Activated CD8-positive, alpha-beta memory T cell treated with anti-CD3 and anti-CD28 coated beads for 4 hours (primary cell): ENCODE results near the gene MST1.

Source experiments
- DNase-seq, 2 donors: peaks; one replicate each; pipeline ENCODE4 v3.0.0-alpha.2; 2020; ENCODE audit warnings: low read depth in 2 of 2

Gene MST1

GRCh38 chr3:49674497-49674983, 14.7 kb downstream of the MST1 start:
- no peak for DNase-seq

DNA sequence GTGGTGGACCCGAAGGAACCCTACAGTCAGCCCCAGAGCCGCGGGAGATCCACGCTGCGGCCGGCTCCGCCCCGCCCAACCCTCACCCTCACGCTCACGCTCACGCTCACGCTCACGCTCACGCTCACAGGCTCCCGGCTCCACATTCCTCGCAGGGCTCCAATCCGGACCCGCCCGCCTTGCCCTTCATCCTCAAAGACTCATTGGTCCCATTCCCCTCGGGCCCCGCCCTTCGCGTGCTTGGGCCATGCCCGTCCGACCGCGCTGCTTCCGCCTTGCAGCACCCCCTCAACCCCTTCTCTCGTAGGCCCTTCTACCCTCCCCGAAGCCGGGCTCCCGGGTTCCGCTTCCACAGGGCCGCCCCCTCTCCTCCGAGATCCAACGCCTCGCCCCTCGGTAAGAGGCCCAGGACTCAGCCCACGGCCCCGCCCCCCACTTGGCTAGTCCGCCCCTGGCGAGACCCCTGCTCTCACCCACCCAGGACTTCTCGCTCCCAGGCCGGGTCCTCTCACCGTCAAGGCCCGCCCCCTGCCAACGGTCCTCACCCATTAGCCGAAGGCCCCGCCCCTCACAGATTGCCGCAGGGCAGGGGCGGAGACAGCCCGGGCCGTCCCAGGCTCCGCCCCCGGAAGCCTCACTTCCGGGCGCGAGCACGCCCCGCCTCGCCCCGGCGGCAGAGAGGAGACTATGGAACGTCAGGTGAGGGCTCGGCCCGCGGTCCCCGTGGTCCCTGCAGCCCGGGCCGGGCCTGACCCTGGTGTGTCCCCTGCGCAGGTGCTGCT, 15.4 kb downstream of the MST1 start, which contains the start of gene APEH:
TSS of gene APEH (plus strand) at position 637 of the 782 bp plus-strand sequence. CDS start at position 688, 51 bp downstream.
- peak; percentile 94 to 96 for DNase-seq

GRCh38 chr3:49673121-49673714, 16.1 kb downstream of the MST1 start:
- no peak for DNase-seq

DNA sequence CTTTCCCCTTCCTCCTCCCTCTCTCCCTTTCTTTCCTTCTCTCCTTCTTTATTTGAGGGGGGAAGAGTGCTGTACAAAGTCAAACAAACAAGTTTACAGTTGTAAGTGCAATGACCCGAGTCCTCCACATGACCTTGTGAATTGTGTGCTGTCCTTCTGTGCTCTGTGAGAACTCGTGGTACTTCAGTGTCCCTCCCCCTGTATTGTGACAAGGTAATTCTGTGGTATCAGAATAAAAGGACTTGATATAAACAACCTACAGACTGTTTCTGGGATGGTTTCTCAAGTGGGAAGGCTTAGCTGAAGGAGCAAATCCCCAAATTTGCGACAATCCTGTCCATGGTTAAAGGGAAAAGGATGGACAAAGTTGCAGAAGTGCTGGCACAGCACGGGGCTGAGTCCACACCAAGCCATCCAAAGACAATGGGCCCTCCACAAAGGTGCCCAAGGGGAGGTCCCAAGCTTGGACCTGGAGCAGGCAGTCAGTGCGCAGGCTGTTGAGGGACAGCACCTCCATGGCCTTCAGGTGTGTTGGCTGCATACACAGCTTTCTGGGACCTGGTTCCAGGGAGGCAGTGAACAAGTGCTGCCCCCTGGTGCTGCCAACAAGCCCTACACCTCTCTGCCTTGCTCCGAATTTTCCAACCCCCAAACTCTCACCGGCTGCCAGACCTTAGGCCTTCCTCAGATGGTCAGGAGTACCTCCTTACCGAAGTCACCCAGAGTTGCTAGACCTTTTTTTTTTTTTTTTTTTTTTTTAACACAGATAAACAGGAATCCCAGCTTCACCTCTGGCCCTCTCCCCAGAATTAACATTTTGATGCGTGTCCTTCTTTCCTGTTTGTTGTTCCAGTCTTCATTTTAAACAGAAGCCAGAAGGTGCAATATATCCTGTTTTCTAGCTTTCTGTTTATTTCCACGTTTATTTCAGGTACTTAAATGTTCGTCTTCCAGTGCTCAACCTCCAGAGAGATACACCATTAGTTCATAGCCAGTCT, 17.7 kb downstream of the MST1 start:
- DNase-seq, result peak; percentile 37 to 47

DNA sequence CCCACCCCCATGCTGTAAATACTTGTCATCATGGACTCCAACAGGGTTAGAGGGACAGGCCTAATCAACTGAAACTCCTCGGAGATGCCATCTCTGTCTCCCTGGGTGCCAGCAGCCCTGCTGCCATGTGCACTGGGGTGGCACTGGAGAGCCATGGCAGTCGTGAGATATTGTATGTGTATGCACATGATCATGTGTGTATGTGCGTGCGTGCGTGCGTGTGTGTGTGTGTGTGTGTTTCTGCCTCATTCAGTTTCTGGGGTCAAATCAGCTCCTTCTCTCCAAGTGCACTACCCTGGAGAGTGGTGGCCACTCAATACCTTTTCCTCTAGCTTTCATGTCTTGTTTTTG, 18.4 kb downstream of the MST1 start:
- no peak for DNase-seq

- DNase-seq, result no peak
Observed at GRCh38 chr3:49669352-49669751, 19.9 kb downstream of the MST1 start.

GRCh38 chr3:49668861-49669260, 20.4 kb downstream of the MST1 start:
- DNase-seq, result no peak

DNA sequence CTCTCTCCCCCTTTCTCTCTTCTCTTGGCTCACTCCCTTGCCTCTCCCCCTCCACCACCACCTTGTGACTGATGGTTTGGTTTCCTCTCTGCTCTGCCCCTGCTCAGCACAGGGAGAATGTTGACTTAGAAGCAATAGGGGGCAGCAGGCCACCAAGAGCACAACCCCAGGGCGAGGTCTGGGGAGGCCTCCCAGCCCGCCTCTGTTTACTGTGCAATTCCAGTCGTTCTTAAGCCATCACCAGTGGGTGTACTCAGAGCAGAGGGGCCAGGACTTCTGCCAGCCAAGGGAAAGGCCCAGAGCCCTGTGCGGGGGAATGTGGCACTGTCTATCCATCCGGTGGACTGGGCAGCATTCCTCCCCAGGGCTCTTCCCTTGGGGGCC, 20.9 kb downstream of the MST1 start:
- no peak for DNase-seq

DNA sequence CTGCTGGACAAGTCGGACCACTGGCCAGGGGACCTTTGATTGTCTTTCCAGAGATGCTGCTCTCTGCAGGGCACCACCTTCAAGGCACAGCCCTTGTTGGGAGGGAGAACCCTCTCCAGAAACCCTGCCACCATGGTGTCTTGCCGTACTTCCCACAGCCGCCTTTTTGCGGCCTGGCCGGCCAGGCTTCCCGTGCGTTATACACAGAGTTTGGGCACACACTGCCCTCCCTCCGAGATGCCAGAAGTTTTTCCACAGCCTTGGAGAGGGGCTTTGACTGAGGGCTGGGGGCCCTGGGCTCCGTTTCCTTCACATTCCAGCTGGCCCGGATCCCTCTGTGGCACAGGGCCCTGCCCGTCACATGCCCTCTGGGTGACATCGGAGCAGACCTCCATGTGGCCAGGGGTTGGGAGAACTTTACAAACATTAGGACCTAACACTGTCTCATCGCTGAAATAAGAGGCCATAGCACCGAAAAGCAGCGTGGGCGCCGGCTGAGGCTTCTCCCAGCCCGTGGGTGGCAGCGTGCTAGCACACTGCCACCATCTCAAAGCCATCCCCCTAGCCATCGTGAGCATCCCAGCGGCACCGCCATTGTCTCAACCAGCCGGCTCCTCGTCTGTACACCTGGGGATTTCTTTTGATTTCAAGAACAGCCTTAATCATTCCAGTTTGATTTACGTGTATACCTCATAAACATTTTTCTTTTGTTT, 21.4 kb downstream of the MST1 start:
- DNase-seq, result no peak

- no peak for DNase-seq
Observed at GRCh38 chr3:49666592-49666991, 22.7 kb downstream of the MST1 start.

DNA sequence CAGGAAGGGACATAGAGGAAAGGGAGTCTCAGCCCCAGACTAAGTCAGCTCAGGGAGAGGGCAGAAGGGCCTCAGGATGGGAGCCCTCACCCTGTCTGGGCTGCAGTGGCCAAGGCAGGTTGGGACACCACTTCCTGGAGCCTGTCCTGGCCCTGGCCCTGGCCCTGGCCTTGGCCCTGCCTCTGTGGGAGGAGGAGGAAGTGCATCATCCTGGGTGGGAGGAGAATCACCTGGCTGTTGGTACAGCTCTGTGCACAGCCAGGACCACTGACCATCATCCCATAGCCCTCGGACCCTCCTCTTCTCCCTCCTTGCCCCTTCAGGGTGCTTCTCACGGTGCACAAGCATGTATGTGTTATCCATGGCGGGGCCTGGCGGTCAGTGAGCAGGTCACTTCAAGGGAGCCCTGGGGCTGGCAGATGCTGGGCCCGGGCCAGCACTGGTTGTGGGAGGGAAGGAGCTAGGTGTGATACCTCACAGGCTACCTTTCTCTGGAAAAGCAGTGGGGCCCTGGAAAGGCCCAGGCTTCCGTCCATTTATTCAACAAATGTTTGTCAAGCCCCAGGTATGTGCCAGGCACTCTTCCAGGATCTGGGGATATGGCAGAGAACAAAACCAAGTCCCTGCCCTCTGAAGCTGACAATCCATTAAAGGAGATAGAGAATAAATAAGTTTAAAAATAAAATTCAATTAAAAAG, 23.3 kb downstream of the MST1 start:
- no peak for DNase-seq

GRCh38 chr3:49664300-49664699, 25.0 kb downstream of the MST1 start:
- DNase-seq, result no peak

DNA sequence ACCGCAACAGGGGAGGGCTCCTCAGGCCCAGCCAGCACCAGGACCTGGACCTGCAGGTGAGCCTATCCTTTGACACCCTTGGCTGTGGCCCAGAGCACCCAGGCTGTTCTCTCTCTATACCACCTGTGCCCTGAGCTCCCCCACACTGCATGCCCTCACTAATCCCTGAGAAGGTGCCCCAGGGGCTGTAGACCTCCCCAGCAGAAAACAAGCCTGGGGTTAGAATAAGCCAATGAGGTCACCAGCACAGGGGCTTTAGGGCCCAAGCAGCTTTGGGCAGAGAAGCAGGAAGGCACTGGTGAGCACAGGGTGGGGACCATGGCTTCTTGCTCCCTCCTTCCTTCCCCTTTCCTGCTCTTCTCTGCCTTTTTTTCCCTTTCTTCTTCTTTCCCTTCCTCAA, 25.4 kb downstream of the MST1 start:
- no peak for DNase-seq

- no peak for DNase-seq
Observed at GRCh38 chr3:49662720-49663413, 26.4 kb downstream of the MST1 start.

DNA sequence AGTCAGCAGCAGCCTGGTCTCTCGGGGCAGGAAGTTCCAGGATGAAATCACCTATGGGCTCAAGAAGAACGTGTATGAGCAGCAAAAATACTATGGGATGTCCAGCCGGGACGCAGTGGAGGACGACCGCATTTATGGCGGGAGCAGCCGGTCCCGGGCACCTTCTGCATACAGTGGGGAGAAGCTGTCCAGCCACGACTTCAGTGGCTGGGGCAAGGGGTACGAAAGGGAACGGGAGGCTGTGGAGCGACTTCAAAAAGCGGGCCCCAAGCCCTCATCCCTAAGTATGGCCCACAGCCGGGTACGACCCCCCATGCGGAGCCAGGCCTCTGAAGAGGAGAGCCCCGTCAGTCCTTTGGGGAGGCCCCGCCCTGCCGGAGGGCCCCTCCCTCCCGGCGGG, 27.3 kb downstream of the MST1 start:
- DNase-seq, result no peak

- DNase-seq, result no peak
Observed at GRCh38 chr3:49661281-49661680, 28.0 kb downstream of the MST1 start.

DNA sequence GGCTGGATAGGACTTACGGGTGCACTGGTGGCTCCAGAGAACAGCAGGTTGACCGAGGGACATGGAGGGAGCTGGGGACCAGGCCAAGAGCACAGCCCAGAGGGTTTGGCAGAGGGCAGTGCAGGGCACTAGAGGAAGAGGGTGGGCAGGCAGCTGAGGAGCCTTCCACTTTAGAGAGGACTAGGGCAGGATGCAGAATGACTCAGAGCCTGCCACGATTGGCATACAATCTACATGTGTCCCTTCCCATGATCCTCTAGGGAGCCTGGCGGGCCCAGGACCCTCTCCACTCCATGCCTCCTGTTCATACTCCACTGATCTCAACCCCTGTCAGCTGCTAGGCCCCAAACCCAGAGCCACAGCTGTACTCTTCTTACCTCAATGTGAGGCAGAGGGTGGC, 29.5 kb downstream of the MST1 start:
- DNase-seq, result no peak

DNA sequence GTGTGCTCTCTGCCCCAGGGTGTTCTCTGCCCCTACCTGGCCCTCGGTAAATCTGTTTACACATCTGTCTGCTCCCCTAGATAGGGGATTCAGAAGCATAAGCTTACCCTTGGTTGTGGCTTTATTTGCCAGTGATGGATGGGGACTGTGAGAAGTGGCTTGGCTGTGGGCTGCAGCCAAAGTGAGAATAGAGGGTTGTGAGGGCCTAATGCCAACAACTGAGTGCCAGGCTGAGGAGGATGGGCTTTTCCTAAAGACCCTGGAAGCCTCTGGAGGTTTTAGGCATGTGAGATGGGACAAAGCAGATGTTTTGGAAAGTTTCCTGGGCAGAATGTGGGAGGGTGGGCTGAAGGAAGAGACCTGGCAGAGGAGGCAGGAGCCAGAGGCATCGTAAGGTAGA, 30.6 kb downstream of the MST1 start:
- no peak for DNase-seq

DNA sequence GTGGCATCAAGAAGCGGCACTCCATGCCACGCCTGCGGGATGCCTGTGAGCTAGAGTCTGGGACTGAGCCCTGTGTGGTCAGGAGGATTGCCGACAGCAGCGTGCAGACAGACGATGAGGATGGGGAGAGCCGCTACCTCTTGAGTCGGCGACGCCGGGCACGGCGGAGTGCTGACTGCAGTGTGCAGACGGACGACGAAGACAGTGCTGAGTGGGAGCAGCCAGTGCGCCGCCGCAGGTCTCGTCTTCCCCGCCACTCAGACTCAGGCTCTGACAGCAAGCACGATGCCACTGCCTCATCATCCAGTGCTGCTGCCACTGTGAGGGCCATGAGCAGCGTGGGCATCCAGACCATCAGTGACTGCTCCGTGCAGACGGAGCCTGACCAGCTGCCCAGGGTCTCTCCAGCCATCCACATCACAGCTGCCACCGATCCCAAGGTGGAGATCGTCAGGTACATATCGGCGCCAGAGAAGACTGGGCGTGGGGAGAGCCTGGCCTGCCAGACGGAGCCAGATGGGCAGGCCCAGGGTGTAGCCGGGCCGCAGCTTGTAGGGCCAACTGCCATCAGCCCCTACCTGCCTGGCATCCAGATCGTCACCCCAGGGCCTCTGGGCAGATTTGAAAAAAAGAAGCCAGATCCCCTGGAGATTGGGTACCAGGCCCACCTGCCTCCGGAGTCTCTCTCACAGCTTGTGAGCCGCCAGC, 31.9 kb downstream of the MST1 start:
- no peak for DNase-seq
